ENCODE data around the gene METTL16.
"Not testable (repeated sequence)": the region's sequence is repeated elsewhere in the genome, so short reads cannot be mapped to it uniquely, and the experiment has no call there.

Gene METTL16

DNA sequence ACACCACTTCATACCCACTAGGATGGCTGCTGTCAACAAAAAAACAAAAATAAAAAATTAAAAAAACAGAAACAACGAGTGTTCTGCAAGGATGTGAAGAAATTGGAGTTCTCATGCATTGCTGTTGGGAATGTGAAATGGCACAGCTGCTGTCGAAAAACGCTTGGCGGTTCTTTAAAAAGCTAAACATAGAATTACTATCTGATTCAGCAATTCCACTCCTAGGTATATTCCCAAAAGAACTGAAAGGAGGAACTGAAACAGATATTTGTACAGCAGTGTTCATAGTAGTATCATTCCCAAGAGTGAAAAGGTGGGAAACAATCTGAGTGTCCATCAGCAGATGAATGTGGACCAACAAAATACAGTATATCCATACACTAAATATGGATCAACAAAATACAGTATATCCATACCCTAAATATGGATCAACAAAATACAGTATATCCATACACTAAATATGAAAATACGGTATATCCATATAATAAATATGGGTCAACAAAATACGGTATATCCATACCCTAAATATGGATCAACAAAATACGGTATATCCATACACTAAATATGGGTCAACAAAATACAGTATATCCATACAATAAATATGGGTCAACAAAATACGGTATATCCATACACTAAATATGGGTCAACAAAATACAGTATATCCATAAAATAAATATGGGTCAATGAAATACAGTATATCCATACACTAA is 8.7 kb downstream of the METTL16 start:
- DNase-seq = no peak

DNA sequence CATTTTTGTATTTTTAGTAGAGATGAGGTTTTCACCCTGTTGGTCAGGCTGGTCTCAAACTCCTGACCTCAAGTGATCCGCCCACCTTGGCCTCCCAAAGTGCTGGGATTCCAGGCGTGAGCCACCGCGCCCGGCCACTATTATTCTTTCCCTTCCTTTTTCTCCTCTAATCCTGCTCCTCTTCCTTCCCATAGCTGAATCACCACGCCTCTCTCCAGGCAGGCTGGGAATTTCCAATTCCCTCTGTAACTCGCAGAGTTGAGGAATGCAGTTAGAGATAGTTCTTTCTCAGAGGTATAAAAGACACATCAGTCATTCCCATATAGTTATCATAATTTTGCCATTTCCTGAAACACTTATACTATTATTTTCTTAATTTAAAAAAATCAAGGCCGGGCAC is 11.2 kb downstream of the METTL16 start:
- no peak for DNase-seq

DNA sequence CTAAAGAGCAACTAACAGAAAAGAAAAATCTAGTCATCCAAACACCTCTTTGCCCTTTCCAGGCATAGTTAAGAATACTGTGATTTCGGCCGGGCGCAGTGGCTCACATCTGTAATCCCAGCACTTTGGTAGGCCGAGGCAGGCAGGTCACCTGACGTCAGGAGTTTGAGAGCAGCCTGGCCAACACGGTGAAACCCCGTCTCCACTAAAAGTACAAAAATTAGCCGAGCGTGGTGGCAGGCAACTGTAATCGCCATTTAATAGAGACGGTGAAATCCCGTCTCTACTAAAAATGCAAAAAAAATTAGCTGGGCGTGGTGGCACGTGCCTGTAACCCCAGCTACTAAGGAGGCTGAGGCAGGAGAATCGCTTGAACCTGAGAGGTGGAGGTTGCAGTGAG is 22.4 kb downstream of the METTL16 start:
- DNase-seq = not testable (repeated sequence)

DNA sequence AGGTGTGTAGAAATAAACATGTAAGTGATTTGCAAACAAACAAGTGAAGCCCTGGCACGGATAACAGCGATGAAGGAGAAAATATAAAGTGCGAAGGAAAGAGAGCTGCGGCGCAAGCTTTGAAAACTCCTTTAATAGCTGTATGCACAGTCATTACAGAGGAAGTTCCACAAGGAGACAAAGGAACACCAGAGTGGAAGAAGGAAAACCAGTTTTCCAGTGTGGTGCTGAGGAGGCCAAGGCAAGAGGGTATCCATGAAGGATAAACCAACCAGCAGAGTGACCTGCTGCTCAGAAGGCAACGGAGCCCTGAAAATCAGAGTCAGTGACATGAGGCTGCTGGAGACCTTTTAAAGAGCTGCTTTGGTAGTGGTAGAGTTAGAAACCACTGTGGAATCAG is 24.4 kb downstream of the METTL16 start:
- DNase-seq = no peak

DNA sequence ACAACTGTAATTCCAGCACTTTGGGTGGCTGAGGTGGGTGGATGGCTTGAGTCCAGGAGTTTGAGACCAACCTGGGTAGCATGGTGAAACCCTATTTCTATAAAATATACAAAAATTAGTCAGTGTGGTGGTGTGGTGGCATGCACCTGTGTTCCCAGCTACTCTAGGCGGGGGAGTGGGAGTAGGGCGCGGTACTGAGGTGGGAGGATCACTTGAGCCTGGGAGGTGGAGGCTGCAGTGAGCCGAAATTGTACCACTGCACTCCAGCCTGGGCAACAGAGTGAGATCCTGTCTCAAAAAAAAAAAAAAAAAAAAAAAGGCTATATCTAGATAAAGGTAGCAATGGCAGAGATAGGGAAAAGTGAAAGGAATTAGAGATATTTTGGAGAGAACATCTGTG is 25.0 kb downstream of the METTL16 start:
- DNase-seq = not testable (repeated sequence)

DNA sequence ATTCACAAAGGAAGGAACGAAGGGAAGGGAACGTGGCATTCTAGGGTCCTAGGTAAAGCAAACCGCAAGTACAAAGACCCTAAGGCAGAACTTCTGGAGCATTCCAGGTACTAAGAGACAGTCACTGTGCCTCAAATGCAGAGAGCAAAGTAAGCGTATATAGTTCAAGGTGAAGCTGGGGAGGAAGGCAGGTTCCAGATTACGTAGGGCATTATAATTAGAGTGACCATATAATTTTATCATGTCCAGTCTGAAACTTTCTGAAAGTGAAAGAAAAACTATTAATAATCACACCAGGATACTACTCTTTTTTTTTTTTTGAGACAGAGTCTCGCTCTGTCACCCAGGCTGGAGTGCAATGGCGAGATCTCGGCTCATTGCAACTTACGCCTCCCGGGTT is 25.7 kb downstream of the METTL16 start:
- DNase-seq = no peak

DNA sequence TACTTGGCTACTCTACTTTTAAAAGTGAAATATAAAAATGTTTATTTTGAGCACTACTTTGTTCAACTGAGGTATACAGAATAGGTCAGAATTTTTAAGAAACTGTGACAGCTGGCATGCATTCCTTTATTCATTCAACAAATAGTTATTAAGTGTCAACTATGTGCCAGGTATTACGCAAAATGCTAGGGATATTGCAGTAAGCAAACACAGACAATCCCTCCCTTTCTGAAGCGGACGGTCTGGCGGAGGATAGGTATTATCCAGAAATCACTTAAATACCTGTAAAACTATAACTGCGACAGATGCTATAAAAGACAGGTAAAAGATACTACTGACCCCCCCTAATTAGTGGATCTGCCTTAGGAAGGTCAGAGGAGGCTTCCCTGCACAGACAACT is 26.1 kb downstream of the METTL16 start:
- DNase-seq = no peak

DNA sequence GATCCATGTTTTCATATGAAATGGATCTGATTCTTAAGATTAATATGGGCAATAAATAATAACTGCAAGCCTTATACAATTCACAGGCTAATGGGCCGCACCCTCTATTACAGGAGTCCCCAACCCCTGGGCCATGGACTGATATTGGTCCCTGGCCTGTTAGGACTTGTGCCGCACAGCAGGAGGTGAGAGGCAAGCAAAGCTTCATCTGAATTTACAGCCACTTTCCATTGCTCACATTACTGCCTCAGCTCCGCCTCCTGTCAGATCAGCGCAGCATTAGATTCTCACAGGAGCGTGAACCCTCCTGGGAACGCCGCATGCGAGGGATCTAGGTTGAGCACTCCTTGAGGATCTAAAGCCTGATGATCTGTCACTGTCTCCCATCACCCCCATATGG is 26.8 kb downstream of the METTL16 start:
- no peak for DNase-seq

DNA sequence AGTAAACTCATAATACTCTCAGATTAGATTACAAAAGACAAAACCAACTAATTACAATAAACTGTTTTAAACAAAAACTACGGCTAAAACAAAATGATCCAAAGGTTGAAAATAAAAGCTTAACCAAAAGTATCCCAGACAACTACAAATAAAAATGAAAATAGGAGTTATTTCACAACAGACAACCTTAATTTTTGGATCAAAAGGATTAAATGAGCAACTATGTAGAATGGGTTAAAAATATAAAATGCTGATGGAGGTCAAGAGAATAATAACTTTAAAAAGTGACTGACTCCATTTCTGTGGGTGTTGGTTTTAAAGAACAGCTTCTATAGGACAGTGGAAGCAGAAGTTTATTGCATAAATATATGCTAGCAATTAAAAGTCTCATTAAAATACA is 28.6 kb downstream of the METTL16 start:
- no peak for DNase-seq

DNA sequence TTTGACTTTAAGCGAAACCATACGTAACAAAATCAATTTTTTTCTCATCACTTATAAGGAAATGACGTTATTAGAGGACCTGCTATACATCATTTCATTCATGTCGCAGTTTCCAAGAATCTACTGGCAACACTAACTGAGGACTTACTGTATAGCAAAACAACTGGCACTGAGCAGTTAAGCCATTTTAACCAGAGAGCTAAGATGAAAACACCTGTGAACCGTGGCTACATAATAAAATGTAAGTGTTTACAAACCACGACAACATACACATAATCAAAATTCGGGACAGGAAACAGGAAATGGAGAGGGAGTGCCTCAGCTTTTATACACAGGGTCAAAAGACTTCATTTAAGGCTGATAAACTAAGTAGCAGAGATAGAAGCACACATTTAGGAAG is 29.5 kb downstream of the METTL16 start:
- no peak for DNase-seq

DNA sequence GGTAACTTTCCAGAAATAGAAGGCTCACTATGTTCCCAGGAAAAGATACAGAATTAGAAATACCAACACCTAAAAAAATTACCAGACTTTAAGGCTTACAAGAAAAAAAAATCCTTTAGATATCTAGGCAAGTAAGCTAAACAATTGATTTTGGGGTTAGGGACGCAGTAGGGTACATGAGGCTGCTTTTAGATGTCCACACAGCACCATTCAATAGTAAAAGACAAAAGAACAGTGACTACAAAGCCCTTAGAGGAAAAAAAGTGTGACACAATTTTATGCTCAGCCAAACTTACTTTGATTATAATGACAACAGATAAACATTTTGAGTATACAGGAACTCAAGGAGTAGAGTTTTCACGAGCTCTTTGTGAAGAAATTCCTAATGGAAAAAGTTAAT is 29.9 kb downstream of the METTL16 start:
- DNase-seq = no peak

DNA sequence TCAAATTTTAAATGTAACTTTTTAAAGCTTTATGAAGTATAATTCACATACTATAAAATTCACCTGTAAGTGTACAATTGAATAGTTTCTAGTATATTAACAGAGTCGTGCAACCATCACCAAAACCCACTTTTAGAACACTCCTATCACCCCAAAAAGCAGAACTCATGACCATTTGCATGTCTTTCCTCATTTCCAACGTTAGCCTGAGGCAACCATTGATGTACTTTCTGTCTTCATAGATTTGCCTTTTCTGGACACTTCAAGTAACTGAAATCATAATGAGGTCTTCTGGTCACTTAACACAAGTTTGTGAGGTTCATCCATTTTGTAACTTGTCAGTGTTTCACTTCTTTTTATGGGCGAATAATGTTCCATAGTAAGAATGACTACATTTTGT is 33.2 kb downstream of the METTL16 start:
- DNase-seq = no peak

DNA sequence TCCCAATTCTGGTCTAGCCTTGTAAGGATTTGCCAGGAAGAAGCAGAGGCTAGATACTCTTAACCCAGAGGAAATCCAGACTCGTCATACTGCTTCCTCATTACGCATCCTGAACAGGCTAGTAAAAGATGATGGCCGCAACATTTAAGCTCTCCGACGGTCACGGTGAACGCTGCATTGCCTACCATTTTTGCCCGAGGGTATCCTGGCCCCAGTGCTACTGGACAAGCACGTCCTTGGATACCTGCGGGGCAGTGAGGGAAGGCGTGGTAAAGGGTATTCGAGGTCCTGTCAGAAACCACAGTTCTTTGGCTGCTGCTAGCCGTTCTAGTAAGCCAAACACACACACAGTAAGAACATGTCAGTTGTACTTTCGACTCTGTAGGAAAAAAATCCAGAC is 36.6 kb downstream of the METTL16 start:
- no peak for DNase-seq

DNA sequence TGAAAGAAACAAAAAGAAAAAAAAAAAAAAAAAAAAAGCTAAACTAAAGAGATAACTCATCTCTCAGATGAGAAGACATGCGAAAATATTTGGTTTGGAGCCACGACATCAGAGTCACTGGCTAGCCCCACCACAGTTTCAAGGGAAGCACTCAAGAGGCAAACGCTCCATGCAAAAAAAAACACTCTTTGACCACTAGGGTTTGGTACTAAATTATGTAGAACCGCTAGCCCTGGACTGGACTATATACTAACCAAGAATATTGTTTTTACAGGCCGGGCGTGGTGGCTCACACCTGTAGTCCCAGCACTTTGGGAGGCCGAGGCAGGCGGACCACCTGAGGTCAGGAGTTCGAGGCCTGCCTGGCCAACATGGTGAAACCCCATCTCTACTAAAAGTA is 37.3 kb downstream of the METTL16 start:
- no peak for DNase-seq

DNA sequence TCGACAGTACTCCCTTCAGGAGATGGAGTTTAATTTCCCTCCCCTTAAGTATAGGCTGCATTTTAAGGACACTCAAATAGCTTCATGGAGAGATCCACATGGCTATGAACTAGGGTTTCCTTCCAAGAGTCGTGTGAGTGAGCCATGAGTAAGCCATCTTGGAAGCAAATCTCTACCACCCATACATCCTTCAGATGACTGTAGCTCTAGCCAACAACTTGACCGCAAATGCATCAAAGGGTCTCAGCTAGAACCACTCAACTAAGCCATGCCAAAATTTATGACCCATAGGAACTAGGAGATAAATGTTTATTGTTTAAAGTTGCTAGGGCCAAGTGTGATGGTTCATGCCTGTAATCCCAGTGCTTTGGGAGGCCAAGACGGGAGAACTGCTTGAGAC is 43.4 kb downstream of the METTL16 start:
- DNase-seq = no peak

DNA sequence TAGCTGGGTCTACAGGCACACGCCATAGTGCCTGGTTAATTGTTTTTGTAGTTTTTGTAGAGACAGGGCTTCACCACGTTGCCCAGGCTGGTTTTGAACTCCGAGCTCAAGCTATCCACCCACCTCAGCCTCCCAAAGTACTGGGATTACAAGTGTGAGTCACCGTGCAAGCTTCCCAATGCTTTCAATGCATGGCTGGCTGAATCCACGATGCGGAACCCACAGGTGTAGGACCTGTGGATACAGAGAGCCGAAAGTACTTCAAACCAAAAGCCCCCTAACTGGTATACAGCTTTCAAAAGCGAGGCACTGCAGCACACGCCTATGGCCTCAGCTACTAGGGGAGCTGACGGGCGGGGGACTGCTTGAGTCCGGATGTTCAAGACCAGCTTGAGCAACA is 44.8 kb downstream of the METTL16 start:
- no peak for DNase-seq

DNA sequence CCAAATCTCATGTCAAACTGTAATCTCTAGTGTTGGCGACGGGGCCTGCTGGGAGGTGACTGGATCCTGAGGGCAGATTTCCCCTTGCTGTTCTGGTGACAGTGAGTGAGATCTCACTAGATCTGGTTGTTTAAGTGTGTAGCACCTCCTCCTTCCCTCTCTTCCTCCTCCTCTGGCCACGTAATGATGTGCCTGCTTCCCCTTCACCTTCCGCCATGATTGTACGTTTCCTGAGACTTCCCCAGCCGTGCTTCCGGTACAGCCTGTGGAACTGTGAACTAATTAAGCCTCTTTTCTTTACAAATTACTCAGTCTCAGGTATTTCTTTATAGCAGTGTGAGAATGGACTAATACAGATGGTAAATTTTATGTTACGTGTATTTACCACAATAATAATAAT is 49.2 kb downstream of the METTL16 start:
- DNase-seq = no peak

DNA sequence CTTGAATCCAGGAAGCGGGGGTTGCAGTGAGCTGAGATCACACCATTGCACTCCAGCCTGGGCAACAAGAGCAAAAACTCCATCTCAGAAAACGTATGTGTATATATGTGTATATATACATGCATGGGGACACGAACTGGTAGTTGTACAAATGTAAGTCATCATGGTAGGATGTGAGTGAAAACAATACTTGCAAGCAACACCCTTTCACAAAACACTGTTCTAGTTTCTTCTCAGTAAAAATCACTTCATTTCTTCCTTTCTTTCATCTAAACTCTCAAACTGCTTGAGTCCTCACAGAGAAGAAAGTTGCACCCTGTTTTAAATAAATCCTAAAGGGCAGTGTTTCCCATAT is 51.8 kb downstream of the METTL16 start:
- no peak for DNase-seq

DNA sequence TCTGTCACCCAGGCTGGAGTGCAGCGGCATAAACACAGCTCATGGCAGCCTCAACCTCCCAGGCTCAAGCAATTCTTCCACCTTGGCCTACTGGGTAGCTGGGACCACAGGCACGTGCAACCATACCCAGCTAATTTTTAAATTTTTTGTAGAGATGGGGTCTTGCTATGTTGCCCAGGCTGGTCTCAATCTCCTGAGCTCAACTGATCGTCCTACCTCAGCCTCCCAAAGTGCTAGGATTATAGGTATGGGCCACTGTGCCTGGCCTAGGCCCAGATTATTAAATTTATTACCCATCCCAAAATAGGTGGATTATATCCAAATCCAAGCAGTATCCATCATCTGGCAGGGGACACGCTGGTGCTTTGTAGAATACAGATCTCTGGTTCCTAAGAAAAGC is 53.8 kb downstream of the METTL16 start:
- DNase-seq = no peak

DNA sequence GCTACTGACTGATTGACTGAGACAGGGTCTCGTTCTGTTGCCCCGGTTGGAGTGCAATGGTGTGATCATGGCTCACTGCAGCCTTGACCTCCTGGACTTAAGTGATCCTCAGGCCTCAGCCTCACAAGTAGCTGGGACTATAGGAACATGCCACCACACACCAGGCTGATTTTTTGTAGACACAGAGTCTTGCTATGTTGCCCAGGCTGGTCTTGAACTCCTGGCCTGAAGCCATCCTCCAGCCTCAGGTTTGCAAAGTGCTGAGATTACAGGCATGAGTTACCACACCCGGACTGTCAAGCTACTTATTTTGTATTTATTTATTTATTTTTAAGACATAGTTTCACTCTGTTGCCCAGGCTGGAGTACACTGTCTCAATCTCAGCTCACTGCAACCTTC is 55.2 kb downstream of the METTL16 start:
- DNase-seq = peak in 1 of 14 donors; percentile 57

DNA sequence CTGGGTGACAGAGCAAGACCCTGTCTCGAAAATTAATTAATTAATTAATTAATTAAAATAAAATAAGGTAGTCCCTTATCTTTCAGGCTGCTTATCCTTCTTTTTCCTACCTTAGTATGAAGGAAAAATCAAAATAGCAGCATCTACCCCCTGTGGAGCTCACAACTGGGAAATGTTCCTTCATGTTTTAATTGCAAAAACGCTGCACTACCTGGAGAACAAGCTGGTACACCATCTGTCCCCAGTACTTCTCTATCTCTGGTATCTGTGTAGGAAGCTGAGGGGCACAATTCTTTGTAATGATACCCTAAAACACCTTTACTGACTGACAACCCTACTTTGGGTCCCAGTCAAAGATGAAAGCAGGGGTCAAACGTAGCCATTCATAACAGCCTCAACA is 55.7 kb downstream of the METTL16 start:
- DNase-seq = peak in 1 of 14 donors; percentile 87

DNA sequence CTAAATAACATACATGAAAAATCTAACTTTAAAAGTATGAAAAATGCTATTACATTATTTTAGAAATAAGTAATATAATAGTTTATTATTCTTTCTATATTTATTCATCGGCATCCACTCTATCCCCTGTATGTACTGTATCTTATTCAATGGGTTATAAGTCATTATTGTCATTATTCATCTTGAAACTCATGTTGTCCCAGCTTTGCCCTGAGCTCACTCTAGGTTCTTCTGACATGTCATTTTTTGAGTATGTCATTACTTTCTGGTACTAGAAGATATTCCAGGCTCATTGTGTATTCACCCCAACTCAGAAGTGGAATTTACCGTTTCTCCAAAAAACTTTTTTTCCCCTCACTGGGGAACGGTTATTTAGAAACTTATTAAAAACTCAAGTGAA is 57.8 kb downstream of the METTL16 start:
- DNase-seq = no peak

DNA sequence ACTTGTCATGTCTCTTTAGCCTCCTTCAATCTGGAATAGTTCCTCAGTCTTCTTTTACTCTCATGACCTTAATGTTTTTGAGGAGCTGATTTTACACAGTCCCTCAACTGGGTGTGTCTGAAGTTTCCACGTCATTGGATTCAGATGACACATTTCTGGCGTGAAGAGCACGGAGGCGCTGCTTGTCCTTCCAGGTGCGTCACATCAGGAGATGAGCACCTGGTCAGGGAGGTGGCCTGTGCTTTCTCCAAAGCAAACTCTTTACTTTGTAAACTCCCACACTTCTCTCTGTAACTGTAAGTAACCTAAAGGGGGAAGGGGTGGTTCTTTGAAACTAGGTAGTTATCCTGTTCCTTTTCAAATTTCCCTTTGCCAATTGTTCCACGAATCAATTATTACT is 58.4 kb downstream of the METTL16 start:
- DNase-seq = no peak

DNA sequence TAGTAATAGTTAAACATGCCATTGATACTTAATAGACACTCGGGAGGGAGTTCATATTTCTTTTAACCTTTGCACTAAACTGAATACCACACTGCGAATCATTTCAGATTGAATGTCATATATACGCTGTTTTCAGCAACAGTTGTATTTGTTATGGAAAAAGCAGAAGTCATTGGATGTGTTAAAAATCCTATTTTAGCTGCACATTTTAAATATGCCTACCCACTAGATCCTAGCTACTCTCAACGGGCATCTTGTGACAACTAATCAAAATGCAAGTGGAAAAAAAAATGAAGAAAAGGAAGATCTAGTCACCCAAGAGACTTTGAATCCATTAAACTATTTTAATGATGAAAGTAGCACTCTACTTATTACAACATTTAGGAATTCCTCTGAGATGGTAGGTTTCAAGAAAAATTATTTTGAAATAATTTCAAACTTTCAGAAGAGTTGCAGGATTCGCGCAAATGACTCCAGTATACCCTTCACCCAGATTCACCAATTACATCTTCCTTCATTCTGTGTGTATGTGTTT is 59.4 kb downstream of the METTL16 start:
- no peak for DNase-seq

DNA sequence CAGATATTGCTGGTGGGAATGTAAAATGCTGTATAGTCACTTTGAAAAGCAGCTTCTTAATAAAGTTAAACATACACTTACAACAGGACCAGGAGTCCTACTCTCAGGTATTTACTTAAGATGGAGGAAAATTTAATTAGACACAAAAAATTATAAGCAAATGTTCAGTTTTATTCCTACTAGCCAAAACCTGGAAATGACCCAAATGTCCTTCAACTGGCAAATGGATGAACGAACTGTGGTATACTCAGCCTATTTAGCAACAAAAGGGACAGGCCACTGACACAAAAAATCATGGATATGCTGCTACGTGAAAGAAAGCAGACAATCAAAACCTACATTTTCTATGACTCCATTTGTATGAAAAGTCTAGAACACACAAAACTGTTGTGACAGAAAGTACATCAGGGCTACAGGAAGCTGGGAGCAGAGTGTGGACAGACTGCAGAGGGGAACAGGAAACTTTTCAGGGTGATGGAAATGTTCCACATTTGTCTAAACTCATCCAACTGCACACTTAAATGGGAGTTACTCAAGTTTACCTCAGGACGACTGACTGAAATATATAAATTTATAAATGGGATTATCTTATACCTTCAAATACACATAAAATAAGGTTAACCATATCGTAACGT is 61.6 kb downstream of the METTL16 start:
- DNase-seq = peak in 1 of 14 donors; percentile 65
